SK-N-SH treated with all-trans-retinoic acid at 6 μM for 48 hours (cell line): ENCODE data around the gene STK26.

Experiments
- BACH2 ChIP-seq: fragments of 250-450 bp; sonication (Bioruptor Pico); IDR thresholded peaks from 2 replicates; pipeline ENCODE4 v1.9.0; 2021; ENCODE audit warnings: mild to moderate bottlenecking, borderline replicate concordance
- ISL1 ChIP-seq: fragments of 250-450 bp; sonication (Bioruptor Pico); IDR thresholded peaks from 2 replicates; pipeline ENCODE4 v2.1.2; 2022; ENCODE audit warnings: mild to moderate bottlenecking, moderate library complexity
- OSR1 ChIP-seq: fragments of 250-450 bp; sonication (Bioruptor Pico); IDR thresholded peaks from 2 replicates; pipeline ENCODE4 v1.8.0; 2022; ENCODE audit warnings: moderate library complexity, mild to moderate bottlenecking, inconsistent platforms
- PPARA ChIP-seq: fragments of 250-450 bp; sonication (Bioruptor Pico); IDR thresholded peaks from 2 replicates; pipeline ENCODE4 v1.5.0; 2020; ENCODE audit warnings: mild to moderate bottlenecking, borderline replicate concordance
- TCF4 ChIP-seq: fragments of 250-450 bp; sonication (Bioruptor Pico); IDR thresholded peaks from 2 replicates; pipeline ENCODE4 v1.8.0; 2021; ENCODE audit warnings: mild to moderate bottlenecking, moderate library complexity, borderline replicate concordance
- TOX ChIP-seq: fragments of 250-450 bp; sonication (Bioruptor Pico); IDR thresholded peaks from 2 replicates; pipeline ENCODE4 v1.8.0; 2021; ENCODE audit warnings: mild to moderate bottlenecking, moderate library complexity, borderline replicate concordance
- ZFP30 ChIP-seq: fragments of 450-650 bp; formaldehyde crosslinking; IDR thresholded peaks from 2 replicates; pipeline ENCODE4 v1.5.0; 2022; ENCODE audit warnings: mild to moderate bottlenecking, moderate library complexity
- ZNF565 ChIP-seq: fragments of 450-650 bp; formaldehyde crosslinking; conservative IDR thresholded peaks from 2 replicates; pipeline ENCODE4 v1.5.0; 2020; ENCODE audit warnings: low read depth, mild to moderate bottlenecking, moderate library complexity
- ZNF8 ChIP-seq: fragments of 450-650 bp; formaldehyde crosslinking; IDR thresholded peaks from 2 replicates; pipeline ENCODE4 v1.5.0; 2020; ENCODE audit warnings: mild to moderate bottlenecking, moderate library complexity
- TF ChIP-seq, protein P1 (sequence below): fragments of 250-450 bp; sonication (Bioruptor Pico); IDR thresholded peaks from 2 replicates; pipeline ENCODE4 v1.8.0; 2021; ENCODE audit warnings: low read depth, mild to moderate bottlenecking, moderate library complexity, borderline replicate concordance
- TF ChIP-seq, protein P2 (sequence below): fragments of 250-450 bp; sonication (Bioruptor Pico); IDR thresholded peaks from 2 replicates; pipeline ENCODE4 v1.8.0; 2020; ENCODE audit warnings: mild to moderate bottlenecking, moderate library complexity, borderline replicate concordance

DNA sequence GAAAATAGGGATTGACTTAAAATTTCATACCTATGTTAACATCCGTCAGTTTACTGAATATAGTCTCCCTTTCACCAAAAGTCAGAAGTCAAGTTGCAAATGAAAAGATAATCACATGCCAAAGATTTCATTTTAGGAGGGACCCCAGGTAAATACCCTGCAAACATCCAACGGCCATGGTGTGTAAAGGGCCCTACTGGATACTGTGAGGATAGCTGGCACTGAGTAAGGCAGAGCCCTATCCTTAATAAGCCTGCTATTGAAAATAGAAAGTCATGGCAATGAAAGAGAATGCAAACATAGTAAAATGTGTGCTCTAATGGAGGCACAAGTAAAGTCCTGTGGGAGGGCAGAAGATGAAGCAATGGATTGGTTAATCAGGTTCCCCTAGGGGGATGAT lies 20.9 kb downstream of the STK26 start:
- TF ChIP-seq OSR1 (no peak), TCF4 (CRISPR knock-in tag) (no peak), ZNF565 (CRISPR knock-in tag) (no peak), ZFP30 (no peak), TOX (no peak), ZNF8 (CRISPR knock-in tag) (no peak), PPARA (no peak), BACH2 (CRISPR knock-in tag) (no peak), ISL1 (CRISPR knock-in tag) (no peak)
- TF ChIP-seq, protein P1, sequence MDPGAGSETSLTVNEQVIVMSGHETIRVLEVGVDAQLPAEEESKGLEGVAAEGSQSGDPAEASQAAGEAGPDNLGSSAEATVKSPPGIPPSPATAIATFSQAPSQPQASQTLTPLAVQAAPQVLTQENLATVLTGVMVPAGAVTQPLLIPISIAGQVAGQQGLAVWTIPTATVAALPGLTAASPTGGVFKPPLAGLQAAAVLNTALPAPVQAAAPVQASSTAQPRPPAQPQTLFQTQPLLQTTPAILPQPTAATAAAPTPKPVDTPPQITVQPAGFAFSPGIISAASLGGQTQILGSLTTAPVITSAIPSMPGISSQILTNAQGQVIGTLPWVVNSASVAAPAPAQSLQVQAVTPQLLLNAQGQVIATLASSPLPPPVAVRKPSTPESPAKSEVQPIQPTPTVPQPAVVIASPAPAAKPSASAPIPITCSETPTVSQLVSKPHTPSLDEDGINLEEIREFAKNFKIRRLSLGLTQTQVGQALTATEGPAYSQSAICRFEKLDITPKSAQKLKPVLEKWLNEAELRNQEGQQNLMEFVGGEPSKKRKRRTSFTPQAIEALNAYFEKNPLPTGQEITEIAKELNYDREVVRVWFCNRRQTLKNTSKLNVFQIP (CRISPR knock-in tag), result no peak
- TF ChIP-seq, protein P2, sequence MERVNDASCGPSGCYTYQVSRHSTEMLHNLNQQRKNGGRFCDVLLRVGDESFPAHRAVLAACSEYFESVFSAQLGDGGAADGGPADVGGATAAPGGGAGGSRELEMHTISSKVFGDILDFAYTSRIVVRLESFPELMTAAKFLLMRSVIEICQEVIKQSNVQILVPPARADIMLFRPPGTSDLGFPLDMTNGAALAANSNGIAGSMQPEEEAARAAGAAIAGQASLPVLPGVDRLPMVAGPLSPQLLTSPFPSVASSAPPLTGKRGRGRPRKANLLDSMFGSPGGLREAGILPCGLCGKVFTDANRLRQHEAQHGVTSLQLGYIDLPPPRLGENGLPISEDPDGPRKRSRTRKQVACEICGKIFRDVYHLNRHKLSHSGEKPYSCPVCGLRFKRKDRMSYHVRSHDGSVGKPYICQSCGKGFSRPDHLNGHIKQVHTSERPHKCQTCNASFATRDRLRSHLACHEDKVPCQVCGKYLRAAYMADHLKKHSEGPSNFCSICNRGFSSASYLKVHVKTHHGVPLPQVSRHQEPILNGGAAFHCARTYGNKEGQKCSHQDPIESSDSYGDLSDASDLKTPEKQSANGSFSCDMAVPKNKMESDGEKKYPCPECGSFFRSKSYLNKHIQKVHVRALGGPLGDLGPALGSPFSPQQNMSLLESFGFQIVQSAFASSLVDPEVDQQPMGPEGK, result no peak
